GM21528 (cell line): ENCODE data around the gene PTRH1.
"Not testable (repeated sequence)": the region's sequence is repeated elsewhere in the genome, so short reads cannot be mapped to it uniquely, and the experiment has no call there.

Source experiments
- ATAC-seq: cut with Tn5 transposase; IDR thresholded peaks from one replicate; pipeline ENCODE4 v1.9.1; 2021; ENCODE audit warnings: mild to moderate bottlenecking, moderate library complexity; ENCODE audit not compliant: unreplicated experiment, low FRiP score

The PTRH1 gene, protein sequence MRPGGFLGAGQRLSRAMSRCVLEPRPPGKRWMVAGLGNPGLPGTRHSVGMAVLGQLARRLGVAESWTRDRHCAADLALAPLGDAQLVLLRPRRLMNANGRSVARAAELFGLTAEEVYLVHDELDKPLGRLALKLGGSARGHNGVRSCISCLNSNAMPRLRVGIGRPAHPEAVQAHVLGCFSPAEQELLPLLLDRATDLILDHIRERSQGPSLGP

DNA sequence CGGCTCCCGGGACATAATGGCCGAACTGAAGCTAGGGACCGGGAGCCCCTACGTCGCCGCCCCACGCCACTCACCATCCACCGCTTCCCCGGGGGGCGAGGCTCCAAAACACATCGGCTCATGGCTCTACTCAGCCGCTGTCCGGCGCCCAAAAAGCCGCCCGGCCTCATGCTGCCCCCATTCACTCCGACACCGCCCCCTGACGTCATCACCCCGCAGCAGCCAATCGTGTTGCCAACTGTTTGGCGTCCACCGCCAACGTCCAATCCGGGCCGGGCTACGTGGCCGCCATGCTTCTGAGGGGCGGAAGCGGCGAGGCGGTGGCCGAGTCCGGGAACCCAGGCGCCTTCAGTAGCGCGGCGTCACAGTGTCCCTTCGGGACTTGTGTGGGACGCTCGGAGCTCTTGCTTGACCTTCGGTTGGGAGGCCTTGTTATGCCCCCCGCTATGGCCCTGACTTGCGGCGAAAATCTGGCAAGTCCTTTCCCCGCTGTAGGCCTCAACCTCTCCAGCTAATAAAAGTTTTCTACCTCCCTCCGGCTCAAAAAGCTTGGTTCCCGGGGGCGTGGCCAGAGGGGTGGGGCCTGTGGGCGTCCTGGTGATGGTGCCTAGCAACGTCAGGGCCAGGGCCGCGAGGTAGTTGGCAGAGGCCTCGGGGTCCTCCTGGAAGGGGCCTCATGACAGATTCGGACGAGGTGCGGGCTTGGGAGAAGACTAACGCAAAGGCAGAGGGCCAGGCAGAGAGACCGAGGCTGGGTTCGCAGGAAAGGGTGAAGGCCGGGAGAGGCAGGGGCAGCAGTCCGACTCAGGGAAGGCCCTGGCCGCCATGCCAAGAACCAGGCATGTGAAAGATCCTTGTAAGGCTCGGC is at the start of gene PTRH1, which contains the start of gene TTC16:
PTRH1 (minus strand) TSS at position 194 of the 868 bp plus-strand sequence; CDS start at position 170, 24 bp downstream.
TTC16 (plus strand) TSS at position 610 of the 868 bp plus-strand sequence; CDS start at position 677, 67 bp downstream.
- ATAC-seq: peak; percentile 90

DNA sequence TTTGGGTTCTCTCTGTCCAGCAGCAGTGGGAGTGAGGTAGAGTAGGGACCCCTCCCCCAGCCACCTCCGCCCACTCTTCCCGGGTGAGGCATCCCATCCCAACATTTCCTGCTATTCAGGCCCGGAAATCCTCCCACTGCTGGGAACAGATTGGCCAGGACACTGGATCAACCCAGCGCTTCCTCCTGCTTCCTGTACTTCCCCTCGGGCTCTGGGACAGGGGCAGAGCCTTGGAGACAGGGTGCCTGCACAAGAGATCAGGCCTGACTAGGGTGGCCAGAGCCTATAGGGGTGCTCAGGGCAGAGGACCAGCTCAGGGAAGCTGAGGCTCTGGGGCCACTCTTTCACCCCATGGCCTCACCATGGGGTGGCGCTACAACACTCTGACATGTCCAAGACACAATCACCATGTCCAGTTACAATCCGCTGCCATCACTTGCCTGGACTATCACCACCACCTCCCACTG is 48.5 kb upstream of the PTRH1 start:
- no peak for ATAC-seq

DNA sequence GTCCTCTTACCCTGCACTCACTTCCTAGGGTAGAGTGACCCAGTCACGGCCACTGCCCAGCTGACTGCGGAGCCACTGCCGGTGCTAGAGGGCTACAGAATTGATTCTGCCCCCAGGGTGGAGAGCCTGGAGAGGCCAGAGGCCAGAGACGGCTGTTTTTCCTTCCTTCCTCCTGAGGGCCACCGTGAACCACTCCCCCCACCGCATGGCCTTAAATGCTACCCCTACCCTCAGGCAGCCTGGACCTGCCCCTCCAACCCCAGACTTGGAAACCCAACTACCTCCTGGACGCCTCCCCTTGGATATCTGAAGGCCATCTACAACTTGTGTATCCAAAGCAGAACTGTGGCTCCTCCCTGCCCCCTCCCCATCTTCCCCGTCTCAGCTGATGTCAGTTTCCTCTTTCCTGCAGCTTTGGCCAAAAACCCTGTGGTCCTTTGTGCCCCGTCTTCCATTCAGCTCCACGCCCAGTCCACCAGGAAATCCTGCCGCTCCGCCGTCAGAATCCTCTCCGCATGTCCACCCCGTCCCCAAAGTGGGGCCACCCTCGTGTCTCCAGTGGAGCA is 46.7 kb upstream of the PTRH1 start:
- no peak for ATAC-seq

DNA sequence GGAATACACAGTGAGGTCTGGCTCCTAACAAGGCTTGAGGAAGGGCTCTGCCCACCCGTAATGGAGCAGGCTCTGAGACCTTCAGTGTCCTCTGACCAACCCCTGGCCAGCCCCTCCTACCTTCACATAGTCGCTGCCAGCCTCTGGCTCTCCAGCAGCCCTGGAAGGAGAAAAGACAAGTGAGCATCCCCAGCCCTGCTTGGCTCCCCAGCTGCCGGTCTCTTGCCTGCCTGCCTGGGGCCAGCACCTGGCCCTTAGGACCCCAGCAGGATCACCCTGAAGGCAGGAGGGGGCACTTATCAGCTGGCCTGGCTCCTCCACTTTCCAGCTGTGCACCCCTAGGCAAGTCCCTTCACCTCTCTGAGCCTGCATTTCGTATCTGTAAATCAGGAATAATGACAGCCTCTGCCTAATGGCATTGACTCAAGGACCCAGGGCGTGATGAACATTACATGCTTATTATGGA is 46.1 kb upstream of the PTRH1 start:
- no peak for ATAC-seq

DNA sequence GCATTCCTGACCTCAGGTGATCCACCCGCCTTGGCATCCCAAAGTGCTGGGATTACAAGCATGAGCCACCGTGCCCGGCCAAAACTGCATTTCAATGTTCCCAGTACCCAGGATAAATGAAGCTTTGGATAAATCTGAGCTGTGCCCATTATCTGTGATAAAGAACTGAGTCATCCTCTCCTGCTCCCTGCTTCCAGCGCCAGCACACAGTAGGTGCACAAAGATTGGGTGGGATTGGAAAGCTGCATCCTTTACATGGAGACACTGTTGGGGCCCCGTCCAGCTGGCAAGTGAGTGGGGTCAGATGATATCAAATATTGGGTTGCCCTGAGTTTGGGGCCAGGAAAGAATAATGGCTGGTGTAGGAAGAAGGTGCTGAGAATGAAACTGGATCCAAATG is 45.6 kb upstream of the PTRH1 start:
- ATAC-seq: no peak

DNA sequence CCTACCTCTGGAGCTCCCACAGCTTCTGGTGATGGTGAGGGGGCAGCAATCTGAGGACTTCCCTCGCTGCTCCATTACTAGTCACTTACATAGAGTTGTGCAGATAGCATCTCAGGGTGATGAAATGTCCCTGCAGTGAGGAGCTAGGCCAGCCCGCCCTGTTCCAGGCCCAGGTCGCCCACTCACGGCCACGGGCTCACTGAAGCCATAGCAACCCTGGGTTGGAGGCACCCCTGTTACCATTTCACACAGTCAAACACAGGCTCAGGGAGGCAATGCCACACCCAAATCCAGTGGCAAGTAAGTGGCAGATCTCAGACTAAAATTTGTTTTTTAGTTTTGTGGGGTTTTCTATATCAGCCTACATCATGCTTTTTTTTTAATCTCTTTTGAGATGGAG is 43.4 kb upstream of the PTRH1 start:
- ATAC-seq: no peak

DNA sequence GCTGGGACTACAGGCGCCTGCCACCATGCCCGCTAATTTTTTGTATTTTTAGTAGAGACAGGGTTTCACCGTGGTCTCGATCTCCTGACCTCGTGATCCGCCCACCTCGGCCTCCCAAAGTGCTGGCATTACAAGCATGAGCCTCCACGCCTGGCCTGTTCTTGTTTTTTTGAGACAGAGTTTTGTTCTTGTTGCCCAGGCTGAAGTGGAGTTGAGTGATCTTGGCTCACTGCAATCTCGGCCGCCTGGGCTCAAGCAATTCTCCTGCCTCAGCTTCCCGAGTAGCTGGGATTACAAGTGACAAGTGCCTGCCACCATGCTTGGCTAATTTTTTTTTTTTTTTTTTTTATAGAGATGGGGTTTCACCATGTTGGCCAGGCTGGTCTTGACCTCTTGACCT is 41.3 kb upstream of the PTRH1 start:
- ATAC-seq: not testable (repeated sequence)

DNA sequence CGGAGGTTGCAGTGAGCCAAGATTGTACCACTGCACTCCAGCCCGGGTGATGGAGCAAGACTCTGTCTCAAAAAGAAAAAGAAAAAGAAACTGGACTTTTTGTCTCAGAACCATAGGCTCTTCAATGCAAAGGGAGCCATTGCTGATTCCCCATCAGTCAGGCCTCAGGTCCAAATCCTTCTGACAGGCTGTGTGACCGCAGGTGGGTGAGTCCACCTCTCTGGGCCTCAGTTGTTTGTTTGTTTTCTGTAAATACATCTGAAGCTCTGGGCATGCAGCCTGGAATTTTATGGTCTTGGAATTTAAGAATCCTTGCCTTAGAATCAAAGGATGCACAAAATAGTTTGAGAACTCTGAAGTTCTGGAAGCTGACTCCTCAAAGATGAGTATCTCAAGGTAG is 40.8 kb upstream of the PTRH1 start:
- ATAC-seq: no peak

DNA sequence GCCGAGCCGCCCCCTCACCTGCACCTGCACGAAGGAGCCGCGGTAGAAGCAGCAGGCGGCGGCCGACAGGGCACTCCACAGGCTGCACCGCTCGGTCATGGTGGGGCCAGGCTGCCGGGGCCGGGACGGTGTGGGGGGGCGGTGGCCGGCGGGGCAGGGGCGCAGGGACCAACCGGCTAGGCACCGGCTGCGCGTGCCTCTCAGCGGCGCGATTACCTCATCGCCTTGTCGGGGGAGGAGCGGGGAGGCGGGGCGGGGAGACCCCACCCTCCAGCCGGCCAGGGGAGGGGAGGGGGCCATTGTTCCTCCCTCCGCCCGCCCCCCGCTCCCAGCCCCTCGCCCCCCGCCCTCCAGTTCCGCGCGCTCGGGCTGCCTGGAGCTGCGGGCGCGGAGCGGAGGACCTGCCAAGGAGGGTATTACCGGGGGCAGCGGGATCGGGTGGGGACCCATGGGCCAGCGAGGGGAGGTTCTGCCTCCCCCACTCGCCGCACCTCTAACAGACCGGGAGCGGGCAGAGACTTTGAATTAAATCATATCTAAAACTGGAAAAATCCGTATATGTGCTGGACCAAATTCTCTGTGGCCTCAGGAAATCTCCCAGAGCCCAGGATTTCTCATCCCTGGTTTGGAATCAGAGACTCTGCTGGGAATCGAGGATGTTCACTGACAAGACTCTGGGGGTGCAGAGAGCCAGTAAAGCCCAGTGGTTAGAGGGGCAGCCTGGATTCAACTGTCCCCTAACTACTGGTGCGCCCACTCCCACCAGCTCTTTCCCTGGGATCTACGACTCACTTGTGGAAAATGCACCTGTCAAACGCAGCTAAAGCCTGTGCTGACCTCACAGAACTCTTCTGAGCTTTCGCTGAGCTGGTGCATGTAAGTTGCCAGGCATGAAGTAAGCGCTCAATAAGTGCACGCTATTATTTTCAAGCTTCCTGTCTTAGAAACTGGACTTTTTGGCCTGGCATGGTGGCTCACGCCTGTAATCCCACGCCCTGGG is 39.9 kb upstream of the PTRH1 start:
- no peak for ATAC-seq

DNA sequence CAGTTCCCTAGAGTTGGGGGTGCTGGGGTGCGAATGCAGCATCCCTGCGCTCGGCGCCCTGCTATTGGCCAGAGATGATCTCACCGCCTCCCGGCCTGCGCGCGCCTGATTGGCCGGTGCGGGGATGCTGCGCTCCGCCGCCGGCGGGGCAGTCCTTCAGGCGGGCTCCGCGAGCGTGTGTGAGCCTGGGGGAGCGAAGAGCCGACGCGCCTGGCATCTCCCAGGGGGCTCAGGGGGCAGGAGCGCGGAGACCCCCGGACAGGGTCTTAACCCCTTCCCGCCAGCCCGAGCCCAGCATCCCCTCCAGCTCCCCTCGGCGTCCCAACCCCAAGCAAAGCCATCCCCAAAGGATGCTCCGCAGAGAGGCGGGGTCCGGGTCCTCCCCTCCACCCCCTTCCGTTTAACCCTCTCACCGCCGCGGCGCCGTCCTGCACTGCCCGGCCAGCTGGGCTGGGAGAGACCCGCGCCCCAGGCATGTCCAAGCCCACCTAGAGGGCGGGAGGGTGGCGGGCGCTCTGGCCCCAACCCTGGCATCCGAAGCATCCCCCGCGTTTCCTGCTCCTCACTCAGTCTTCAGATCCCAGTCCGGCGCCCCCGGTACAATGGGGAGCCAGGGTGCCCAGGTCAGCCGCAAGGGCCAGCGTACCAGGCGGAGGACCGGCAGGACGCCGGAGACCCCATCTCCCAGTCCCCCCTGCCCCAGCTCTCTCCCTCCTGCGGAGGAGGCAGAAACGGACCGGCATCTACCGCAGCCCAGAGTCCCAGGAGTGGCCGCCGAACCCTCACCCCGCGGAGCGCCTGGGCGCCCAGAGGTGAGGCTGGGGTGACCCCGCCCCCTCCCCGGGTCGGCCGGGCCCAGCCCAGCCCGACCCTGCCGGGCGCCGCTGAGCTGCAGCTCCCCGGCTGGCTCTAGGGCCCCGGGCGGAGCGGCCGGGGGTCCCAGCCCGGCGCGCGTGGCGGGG is 38.9 kb upstream of the PTRH1 start:
- no peak for ATAC-seq

DNA sequence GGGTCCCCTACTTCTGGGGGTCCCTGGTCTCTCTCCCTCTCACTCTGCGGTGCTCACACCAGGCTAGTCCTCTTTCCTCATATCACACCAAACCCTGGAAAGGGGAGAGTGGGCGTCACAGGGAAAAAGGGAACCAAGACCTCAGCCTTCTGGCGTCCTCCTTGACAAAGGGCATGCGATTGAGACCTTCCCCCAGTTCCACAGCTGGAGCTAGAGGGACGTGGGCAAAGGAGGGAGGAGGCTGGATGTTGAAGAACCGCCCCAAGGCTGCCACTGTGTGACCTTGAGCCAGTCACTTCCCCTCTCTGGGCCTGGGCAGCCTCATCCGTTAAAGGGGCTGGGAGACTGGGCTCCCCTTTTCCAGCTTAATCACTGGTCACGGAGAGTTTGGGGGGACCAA is 38.2 kb upstream of the PTRH1 start:
- ATAC-seq: no peak

DNA sequence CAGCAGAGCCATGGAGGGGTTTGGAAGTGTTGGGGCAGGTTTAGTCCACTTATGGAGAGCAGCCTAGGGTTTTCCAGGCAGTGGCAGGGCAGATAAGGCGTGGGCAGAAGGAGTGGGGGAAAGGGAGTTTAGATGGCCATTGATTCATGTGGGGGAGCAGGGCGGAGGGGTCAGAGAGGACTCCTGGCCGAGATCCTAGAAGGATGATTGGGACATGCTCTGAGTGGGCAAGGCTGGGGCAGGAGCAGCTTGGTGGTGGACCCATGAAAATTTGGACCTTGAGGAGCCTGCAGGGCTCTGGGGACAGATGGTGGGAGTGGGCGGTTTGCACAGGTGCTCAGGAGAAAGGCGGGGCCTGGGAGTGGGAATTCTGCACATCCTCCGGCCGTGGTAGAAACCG is 37.7 kb upstream of the PTRH1 start:
- ATAC-seq: no peak

DNA sequence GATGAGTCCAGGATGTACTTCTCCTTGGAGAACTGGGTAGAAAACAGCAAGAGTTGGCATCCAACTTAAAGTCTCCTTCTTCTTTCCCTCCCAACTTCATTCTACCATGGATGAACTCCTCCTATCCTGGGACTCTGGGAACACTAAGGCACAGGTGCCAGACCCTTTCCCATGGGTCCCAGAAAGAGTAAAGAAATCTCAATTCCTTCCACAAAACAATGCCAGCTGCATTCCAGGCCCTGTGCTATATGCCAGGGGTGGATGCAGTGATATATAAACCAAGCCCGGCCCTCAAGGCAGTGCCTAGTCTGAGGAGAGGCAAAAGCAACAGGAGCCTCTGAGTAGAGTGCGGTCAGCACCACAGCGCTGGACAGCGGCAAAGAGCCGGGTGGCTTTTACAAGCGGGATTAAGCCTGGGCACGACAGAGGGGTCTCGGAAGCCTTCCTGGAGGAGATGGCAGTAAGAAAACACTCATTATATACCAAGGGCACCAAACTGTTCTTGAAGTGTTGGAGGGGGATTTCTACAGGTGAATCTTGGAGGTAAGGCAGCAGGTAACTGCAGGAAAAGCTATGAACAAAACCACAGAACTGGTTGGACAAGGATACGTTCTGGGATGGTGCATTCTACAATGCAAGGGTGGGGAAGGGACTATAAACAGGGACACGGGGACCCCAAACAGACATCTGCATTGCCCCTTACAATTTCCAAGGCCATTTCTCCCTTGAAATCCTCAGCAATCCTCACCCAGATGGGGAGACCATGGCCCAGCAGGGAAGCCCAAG is 36.0 kb upstream of the PTRH1 start:
- ATAC-seq: no peak

DNA sequence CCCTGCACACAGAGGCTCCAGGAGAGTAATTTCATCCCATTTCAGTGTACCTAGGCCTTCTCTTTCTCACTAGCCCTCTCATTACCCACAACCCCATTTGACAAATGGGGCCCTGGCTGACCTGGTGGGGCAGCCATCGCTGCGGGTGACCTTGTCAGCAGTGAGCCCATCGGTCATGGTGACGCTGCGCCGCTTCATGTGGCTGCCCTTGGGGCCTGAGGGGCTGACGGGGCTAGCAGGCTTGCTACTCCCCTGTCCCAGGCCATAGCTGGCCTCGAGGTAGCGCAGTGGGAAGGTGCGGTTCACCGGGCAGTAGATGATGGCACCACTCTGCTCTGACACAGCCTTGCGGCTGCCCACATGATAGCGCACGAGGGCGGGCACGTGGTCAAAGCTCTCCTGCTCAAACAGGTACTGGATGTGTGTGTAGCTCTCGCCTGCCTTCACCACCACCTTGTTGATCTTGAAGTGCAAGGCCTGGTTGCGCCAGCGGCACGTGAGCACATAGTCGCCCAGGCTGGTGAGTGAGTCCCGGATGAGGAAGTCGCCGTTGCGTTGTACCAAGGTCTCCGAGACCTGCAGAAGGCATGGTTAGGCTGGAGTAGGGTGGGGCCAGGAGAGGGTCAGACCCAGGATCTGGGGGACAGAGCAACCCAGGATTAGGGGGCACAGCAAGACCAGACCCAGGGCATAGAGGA is 33.8 kb upstream of the PTRH1 start:
- ATAC-seq: no peak

DNA sequence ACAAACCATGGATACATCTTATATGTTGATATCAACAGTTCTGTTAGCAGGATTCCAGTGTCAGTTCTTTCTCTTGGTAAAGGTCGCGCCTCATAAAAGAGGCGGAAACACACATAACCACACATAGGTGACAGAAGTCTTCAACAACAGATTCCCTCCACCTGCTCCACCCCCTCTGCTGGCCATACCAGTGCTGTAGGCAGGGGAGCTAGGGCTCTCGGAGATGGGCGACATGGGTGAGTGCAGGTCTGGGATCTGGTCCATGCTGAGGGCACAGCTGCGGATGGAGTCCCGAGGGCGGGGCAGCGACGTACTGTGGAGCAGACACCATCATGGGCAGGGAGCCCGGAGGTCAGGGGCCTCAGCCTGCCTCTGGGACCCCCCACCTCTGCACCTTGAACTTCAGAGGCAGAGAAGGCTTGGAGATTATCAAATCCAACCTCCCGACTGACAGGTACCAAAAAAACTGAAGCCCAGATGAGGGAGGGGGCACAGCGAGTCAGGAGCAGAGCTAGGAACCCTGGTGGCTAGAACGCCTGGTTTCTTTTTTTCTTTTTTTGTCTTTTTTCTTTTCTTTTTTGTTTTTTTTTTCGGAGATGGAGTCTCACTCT is 31.6 kb upstream of the PTRH1 start:
- no peak for ATAC-seq

DNA sequence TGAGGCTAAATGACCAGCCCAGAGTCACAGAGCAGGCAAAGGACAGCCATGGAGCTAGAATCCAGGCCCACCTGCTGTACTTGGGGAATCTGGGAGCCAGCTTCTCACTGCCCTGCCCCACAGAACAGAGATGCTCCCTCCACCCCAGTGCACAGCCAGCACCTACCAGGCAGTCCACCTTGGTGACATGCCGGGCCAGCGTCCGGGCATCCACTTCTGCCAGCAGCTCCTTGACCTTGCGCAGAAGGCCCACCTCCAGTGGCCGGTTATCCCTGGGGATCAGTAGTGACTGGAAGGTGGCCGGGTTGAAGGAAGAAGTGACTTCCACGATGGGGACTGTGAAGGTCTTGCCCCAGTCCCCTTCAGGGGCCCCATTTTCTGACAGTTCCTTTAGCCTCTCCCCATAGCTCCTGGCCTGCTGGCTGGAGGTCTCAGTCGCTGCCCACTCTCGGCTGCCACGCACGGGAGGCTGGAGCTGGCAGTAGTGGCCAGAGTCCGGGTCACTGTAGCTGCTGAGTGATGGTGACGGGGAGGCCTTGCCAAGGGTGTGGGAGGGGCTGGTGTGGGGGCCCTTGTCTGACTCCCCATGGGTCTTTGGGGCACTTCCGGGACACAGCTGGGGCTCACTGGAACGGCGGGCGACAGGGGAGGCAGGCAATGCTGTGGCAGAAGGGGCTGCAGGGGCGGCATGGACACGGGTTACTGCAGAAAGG is 29.1 kb upstream of the PTRH1 start:
- no peak for ATAC-seq
